ENCODE measurements around the gene TNFAIP2.

DNA sequence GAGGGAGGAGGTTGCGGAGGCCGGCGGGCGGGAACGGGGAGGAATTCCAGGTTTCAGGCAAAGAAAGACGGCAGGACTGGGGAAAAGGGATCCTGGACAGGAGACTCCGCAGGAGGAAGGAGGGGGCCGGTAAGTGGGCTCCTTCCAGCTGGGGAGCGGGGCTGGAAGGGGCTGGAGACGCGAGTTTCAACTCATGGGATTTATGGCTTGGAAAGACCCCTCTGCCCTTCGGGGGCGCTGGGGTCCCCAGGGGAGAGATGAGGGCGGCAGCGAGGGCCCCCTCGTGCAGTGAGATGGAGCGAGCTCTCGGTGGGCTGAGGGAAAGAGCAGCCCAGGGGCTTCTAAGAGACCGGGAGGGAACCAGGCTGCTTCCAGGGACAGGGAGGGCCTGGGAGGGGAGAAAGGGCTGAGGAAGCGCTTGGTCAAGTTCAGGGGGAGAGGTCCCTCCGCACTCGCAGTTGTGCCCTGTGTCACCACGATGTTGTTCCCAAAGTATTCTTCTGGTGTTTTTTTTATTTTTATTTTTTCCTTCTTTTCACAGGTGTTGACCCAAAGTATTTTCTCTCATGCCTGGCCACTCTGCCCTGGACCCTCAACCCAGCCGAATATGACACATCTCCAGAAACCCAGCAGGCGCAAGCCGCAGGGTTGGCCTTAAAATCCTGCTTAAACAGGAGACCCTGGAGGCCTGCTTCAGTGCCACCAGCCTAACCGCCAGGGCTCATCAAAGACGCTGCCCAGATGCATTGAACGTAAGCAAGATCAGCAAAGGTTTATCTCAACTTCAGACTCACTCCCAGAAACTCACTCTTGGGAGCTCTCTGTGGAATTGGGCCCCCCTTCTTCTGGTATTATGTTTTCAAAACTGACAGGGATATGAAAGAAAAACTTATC is 16.1 kb downstream of the TNFAIP2 start:
- TF ChIP-seq, protein P1, sequence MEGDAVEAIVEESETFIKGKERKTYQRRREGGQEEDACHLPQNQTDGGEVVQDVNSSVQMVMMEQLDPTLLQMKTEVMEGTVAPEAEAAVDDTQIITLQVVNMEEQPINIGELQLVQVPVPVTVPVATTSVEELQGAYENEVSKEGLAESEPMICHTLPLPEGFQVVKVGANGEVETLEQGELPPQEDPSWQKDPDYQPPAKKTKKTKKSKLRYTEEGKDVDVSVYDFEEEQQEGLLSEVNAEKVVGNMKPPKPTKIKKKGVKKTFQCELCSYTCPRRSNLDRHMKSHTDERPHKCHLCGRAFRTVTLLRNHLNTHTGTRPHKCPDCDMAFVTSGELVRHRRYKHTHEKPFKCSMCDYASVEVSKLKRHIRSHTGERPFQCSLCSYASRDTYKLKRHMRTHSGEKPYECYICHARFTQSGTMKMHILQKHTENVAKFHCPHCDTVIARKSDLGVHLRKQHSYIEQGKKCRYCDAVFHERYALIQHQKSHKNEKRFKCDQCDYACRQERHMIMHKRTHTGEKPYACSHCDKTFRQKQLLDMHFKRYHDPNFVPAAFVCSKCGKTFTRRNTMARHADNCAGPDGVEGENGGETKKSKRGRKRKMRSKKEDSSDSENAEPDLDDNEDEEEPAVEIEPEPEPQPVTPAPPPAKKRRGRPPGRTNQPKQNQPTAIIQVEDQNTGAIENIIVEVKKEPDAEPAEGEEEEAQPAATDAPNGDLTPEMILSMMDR (IDR thresholded peaks at IDR 0.05): no peak
- no peak for TF ChIP-seq POLR2A (IDR thresholded peaks at IDR 0.05)

Measured in thyroid gland (tissue), 4 donors.